OCI-LY1 (cell line): Measurements from ENCODE around the gene COG6.

Source experiments
- CTCF ChIP-seq: fragments of 200-600 bp; sonication (generic), shearing (Covaris generic); IDR thresholded peaks from 2 replicates; pipeline ENCODE4 v1.5.1; 2017; ENCODE audit warnings: mild to moderate bottlenecking, antibody characterized with exemption, low read length, moderate library complexity, mixed read lengths
- EZH2 ChIP-seq: fragments of 200-600 bp; sonication (generic), shearing (Covaris generic); IDR thresholded peaks from 2 replicates; pipeline ENCODE4 v1.8.0; 2017; ENCODE audit warnings: borderline replicate concordance, mixed run types, mild to moderate bottlenecking, antibody characterized with exemption, low read length, moderate library complexity, mixed read lengths

- no peak for TF ChIP-seq EZH2
- TF ChIP-seq CTCF = no peak
Measured at GRCh38 chr13:39786091-39786490, 130.6 kb downstream of the COG6 start.
